ENCODE measurements around the gene EML3.

- TF ChIP-seq CTCF (IDR thresholded peaks at IDR 0.05) (no peak), POLR2A (IDR thresholded peaks at IDR 0.05) (no peak)
Observed at GRCh38 chr11:62578541-62578940, 34.0 kb downstream of the EML3 start.
